ENCODE measurements around the gene ZKSCAN5.

ZKSCAN5 gene

DNA sequence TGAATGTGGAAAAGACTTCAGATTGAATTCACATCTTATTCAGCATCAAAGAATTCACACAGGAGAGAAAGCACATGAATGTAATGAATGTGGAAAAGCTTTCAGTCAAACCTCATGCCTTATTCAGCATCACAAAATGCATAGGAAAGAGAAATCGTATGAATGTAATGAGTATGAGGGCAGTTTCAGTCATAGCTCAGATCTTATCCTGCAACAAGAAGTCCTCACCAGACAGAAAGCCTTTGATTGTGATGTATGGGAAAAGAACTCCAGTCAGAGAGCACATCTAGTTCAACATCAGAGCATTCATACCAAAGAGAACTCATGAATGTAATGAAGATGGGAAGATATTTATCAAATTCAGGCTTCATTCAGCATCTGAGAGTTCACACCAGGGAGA, 68.8 kb downstream of the ZKSCAN5 start:
- TF ChIP-seq FOXP2 (optimal IDR thresholded peaks at IDR 0.05; ENCODE audit: borderline replicate concordance, extremely low read depth, extremely low read length, insufficient read depth) (no peak), POLR2AphosphoS5 (IDR thresholded peaks at IDR 0.05; ENCODE audit: low read depth, low read length) (no peak), TAF1 (IDR thresholded peaks at IDR 0.05; ENCODE audit: borderline replicate concordance, insufficient read depth, low read length) (no peak), SIN3A (IDR thresholded peaks at IDR 0.05; ENCODE audit: borderline replicate concordance, insufficient read depth, low read length) (no peak)
- TF ChIP-seq, protein P1, sequence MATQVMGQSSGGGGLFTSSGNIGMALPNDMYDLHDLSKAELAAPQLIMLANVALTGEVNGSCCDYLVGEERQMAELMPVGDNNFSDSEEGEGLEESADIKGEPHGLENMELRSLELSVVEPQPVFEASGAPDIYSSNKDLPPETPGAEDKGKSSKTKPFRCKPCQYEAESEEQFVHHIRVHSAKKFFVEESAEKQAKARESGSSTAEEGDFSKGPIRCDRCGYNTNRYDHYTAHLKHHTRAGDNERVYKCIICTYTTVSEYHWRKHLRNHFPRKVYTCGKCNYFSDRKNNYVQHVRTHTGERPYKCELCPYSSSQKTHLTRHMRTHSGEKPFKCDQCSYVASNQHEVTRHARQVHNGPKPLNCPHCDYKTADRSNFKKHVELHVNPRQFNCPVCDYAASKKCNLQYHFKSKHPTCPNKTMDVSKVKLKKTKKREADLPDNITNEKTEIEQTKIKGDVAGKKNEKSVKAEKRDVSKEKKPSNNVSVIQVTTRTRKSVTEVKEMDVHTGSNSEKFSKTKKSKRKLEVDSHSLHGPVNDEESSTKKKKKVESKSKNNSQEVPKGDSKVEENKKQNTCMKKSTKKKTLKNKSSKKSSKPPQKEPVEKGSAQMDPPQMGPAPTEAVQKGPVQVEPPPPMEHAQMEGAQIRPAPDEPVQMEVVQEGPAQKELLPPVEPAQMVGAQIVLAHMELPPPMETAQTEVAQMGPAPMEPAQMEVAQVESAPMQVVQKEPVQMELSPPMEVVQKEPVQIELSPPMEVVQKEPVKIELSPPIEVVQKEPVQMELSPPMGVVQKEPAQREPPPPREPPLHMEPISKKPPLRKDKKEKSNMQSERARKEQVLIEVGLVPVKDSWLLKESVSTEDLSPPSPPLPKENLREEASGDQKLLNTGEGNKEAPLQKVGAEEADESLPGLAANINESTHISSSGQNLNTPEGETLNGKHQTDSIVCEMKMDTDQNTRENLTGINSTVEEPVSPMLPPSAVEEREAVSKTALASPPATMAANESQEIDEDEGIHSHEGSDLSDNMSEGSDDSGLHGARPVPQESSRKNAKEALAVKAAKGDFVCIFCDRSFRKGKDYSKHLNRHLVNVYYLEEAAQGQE (IDR thresholded peaks at IDR 0.05; ENCODE audit: insufficient read depth in 1 of 2, low read depth in 2 of 2, low read length in 2 of 2), result no peak

DNA sequence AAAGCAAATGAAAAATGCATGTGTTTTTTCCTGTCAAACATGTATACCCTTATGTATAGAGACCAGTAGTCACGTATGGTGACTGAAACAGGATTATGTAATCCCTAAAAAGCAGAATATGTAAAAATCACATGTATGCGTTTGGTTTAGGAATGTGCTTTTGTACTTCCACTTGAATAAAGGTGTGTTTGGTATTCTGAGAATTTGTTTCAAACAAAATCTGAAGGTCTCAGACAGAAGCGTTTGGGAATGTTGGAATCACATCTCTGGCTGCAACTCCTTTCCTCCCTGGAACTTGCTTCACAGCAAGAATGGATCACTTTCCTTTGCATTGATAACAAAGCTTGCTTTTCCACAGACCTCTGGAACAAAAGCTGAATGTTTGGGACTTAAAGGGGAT, 71.8 kb downstream of the ZKSCAN5 start:
- TF ChIP-seq TAF1 (IDR thresholded peaks at IDR 0.05; ENCODE audit: borderline replicate concordance, insufficient read depth, low read length), result no peak
- no peak for TF ChIP-seq FOXP2 (optimal IDR thresholded peaks at IDR 0.05; ENCODE audit: borderline replicate concordance, extremely low read depth, extremely low read length, insufficient read depth)
- TF ChIP-seq POLR2AphosphoS5 (IDR thresholded peaks at IDR 0.05; ENCODE audit: low read depth, low read length), result no peak
- TF ChIP-seq, protein P1 (IDR thresholded peaks at IDR 0.05; ENCODE audit: insufficient read depth in 1 of 2, low read depth in 2 of 2, low read length in 2 of 2), result no peak
- TF ChIP-seq SIN3A (IDR thresholded peaks at IDR 0.05; ENCODE audit: borderline replicate concordance, insufficient read depth, low read length), result no peak

GRCh38 chr7:99579281-99579955, 75.0 kb downstream of the ZKSCAN5 start:
- TF ChIP-seq POLR2AphosphoS5 (IDR thresholded peaks at IDR 0.05; ENCODE audit: low read depth, low read length) (no peak), TAF1 (IDR thresholded peaks at IDR 0.05; ENCODE audit: borderline replicate concordance, insufficient read depth, low read length) (no peak), FOXP2 (optimal IDR thresholded peaks at IDR 0.05; ENCODE audit: borderline replicate concordance, extremely low read depth, extremely low read length, insufficient read depth) (no peak), SIN3A (IDR thresholded peaks at IDR 0.05; ENCODE audit: borderline replicate concordance, insufficient read depth, low read length) (no peak)
- TF ChIP-seq, protein P1 (IDR thresholded peaks at IDR 0.05; ENCODE audit: insufficient read depth in 1 of 2, low read depth in 2 of 2, low read length in 2 of 2), result no peak

DNA sequence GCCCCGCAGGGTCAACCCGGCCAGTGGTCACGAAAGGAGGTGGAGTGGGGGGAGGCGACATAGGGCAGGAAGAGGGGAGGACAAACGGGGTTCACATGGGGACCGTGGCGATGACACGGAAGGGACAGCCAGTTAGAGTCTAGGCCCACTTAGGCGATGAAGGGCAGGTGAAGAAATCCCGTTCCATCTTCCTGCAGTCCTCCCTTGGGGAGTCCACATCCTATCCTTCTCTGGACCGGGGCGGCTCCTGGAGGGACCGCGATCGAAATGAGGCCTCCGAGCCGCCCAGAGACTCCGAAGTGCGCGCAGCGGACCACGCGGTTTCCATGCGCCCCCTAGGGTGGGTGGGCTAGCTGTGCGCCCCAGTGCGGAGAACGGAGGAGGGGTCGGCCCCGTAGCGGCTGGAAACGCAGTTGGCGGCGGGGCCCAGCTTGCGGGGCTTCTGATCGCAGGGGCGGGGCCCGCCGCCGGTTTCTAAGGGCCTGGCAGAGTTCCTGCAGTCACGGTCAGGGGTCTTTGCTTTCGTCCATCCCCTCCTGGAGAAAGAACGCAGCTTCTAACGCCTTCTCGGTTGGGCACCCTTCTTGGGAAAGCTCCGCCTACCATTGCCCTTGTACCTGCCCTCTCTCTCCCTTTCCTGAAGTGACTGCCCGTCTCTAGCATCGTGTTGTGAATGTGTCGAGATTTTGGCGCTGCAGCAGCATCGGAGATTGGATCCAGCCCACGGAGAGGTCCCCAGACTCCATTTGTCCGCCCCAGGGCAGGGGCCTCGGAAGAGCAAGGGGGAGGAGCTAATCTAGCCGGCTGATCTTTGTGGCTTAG, 75.7 kb downstream of the ZKSCAN5 start:
- TF ChIP-seq, protein P1 (IDR thresholded peaks at IDR 0.05; ENCODE audit: insufficient read depth in 1 of 2, low read depth in 2 of 2, low read length in 2 of 2), result no peak
- no peak for TF ChIP-seq POLR2AphosphoS5 (IDR thresholded peaks at IDR 0.05; ENCODE audit: low read depth, low read length)
- no peak for TF ChIP-seq SIN3A (IDR thresholded peaks at IDR 0.05; ENCODE audit: borderline replicate concordance, insufficient read depth, low read length)
- TF ChIP-seq FOXP2 (optimal IDR thresholded peaks at IDR 0.05; ENCODE audit: borderline replicate concordance, extremely low read depth, extremely low read length, insufficient read depth), result no peak
- no peak for TF ChIP-seq TAF1 (IDR thresholded peaks at IDR 0.05; ENCODE audit: borderline replicate concordance, insufficient read depth, low read length)
